NT2/D1 (cell line): Measurements from ENCODE around the gene FRS3.

ENCODE experiments used
- DNase-seq: peaks from one replicate; pipeline ENCODE4 v3.0.0-alpha.2; 2011; ENCODE audit warnings: low read depth, low spot score
- H3K27me3 ChIP-seq: 2 replicates; pipeline ENCODE4 v1.6.0; 2011; ENCODE audit warnings: mild to moderate bottlenecking; ENCODE audit not compliant: insufficient read length, insufficient read depth
- H3K36me3 ChIP-seq: 2 replicates; pipeline ENCODE4 v1.6.1; 2011; ENCODE audit warnings: mild to moderate bottlenecking, low read length, mixed read lengths; ENCODE audit not compliant: insufficient read depth, insufficient read length
- H3K4me1 ChIP-seq: 2 replicates; pipeline ENCODE4 v1.5.1; 2011; ENCODE audit not compliant: insufficient read depth, insufficient read length
- H3K4me3 ChIP-seq: 2 replicates; pipeline ENCODE4 v1.5.1; 2011; ENCODE audit warnings: low read depth; ENCODE audit not compliant: insufficient read length
- H3K9ac ChIP-seq: 2 replicates; pipeline ENCODE4 v1.6.0; 2011; ENCODE audit warnings: low read depth; ENCODE audit not compliant: insufficient read length
- H3K9me3 ChIP-seq: 2 replicates; pipeline ENCODE4 v1.5.1; 2011; ENCODE audit warnings: mild to moderate bottlenecking, low read length; ENCODE audit not compliant: insufficient read depth
- SUZ12 ChIP-seq: IDR thresholded peaks from 2 replicates; pipeline ENCODE4 v1.6.1; 2011; ENCODE audit not compliant: insufficient read length, insufficient read depth; ENCODE audit errors: extremely low read depth
- YY1 ChIP-seq: IDR thresholded peaks from 2 replicates; pipeline ENCODE4 v1.6.1; 2011; ENCODE audit not compliant: insufficient read length, insufficient read depth
- ZNF274 ChIP-seq: IDR thresholded peaks from 2 replicates; pipeline ENCODE4 v1.6.1; 2011; ENCODE audit warnings: mild to moderate bottlenecking, low read depth, low read length

Gene FRS3

DNA sequence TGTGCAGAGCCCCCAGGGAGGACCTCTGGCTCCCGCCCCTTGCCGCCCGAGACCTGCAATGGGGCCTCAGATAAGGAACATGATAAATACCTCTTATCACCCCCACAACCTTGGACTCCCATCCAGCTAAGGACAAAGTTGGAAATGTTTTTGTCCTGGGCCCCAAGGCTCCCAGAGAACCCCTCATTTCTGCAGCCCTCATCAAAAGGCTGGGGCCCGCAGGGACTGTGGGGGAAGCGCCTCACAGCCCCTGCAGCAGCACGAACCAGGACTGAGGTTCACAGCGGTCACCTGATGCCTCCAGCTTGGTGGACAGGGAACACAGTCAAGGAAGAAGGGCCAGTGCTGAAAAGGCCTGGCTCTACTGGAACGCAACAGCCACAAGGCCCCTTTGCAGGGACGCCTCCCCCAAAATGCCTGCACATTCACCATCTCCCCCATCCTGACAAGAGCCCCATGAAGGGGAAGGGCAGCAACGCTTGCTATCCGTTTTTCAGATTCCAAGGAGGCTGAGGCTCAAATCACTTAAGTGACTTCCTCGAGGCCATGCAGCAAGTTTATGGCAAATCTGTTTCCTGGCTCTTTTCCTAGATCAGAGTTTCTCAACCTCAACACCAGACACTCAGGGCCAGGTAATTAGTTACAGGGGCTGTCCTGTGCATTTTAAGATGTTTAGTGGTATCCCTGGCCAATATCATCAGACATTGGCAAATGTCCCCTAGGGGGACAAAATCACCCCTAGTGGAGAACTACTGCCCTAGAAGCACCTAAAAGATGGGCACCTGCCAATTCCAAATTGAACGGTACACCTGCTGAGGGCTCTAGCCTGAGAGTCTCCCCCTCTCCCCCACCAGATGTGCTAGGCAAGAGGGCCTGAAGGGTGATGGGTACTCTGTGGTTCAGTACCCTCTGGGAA lies 54.9 kb downstream of the FRS3 start:
- TF ChIP-seq SUZ12 (no peak), ZNF274 (no peak), YY1 (no peak)
- DNase-seq = no peak
- H3K36me3 ChIP-seq = no peaks in the 10 kb centered on the region
- H3K27me3 ChIP-seq = no peaks in the 10 kb centered on the region
- no peak overlapping the region for H3K4me3 ChIP-seq
- peaks cover 16% of the 10 kb centered on the region for H3K4me1 ChIP-seq
- no peak overlapping the region for H3K9ac ChIP-seq
- H3K9me3 ChIP-seq = no peaks in the 10 kb centered on the region

DNA sequence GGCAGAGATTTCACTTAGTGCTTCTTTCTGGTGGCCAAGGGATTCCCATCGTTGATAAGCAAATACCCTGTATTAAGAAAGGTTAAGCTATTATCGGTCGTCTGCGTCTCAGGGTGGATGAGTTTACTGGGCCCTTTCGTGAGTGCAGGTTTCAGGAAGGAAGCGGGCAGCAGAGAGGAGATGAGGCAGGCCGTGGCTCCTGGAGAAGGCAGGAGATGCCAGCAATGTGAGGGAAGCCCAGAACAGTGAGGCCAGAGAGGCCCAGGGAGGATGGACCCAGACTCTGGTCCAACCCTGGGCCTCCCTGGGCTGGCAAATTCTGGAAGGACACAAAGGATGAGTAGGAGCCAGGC lies 55.5 kb downstream of the FRS3 start:
- peaks cover 14% of the 10 kb centered on the region for H3K4me1 ChIP-seq
- TF ChIP-seq YY1 (no peak), ZNF274 (no peak), SUZ12 (no peak)
- peak overlapping the region; percentile 10 for H3K9ac ChIP-seq
- H3K9me3 ChIP-seq = no peaks in the 10 kb centered on the region
- DNase-seq = no peak
- no peaks in the 10 kb centered on the region for H3K36me3 ChIP-seq
- no peaks in the 10 kb centered on the region for H3K27me3 ChIP-seq
- no peak overlapping the region for H3K4me3 ChIP-seq

DNA sequence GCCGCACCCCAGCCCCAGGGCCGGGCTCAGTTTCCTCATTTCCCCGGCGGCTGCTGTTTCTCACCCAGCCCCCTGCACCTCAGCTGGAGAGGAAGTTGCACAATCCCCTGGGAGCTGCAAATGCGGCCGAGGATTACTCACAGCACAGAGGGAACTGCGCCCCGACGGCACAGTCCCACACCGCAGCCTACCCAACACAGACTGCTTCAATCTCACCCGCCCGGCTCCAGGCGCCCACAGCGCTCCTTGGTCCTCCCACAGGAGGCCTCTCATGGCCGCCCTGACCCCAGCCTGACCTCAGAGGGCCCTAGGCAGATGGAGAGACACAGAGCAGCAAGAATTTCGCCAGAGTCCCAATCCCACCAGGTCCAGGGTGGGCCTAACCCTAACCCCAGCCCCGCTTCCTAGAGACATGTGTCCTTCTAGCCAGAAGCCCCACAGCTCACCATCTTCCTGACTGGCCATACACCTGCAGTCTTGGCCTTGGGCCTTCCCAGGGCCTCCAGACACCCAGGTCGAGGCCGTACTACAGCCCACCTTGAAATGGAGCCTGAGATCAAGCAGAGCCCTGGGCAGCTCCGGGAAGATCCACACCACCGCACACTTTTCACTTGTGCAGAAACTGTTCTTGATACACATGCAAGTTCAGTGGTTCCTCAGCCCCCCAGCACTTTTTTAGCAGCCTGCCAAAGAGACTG lies 56.0 kb downstream of the FRS3 start:
- Histone ChIP-seq H3K9ac (peak overlapping the region; percentile 10), H3K4me3 (no peak overlapping the region), H3K27me3 (no peaks in the 10 kb centered on the region), H3K9me3 (no peaks in the 10 kb centered on the region), H3K36me3 (no peaks in the 10 kb centered on the region), H3K4me1 (peaks cover 14% of the 10 kb centered on the region)
- no peak for DNase-seq
- TF ChIP-seq SUZ12 (no peak), YY1 (no peak), ZNF274 (no peak)

DNA sequence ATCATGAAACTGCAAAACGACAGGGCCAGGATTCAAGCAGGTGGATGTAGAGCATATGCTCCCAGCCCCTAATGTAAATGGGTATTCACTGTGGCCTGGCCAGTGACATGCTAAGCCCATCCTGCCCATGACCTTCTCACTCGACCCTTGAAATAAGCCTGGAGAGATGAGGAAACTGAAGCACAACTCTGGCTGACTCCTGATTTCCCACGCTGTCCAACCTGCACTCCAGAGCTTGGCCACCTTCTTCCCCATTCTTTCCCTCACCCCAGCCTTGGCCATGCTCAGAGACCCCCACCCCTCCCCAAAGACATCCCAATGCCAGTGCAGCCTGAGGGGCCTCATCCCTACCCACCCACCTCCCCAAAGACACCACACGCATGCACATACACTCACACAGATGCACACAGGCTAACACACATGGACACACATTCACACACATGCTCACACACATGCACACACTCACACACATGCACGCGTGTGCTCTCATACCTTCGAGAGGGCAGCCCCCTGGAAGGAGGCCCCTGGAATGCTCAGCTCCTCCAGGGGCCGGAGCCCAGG lies 56.7 kb downstream of the FRS3 start:
- no peak overlapping the region for H3K4me3 ChIP-seq
- TF ChIP-seq YY1 = no peak
- no peak for DNase-seq
- no peaks in the 10 kb centered on the region for H3K27me3 ChIP-seq
- H3K9me3 ChIP-seq = no peaks in the 10 kb centered on the region
- H3K4me1 ChIP-seq = peaks cover 14% of the 10 kb centered on the region
- no peak overlapping the region for H3K9ac ChIP-seq
- no peaks in the 10 kb centered on the region for H3K36me3 ChIP-seq

DNA sequence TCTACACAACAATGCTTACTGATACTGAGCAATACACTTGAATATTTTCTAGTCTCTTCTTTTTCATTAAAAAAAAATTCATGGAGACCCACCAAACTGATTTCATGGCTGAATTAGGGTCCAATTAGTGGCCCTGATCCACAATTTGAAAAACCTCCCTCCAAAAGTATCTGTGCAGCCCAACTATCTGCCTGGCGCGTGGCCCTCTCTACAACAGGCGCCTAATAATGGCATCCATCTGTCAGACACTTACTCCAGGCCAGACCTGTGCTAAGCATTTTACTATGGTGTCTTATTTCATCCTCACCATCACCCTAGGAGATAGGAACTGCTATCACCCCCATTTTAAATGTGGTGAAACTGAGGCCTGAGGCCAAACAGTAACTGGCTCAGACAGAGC lies 58.3 kb downstream of the FRS3 start:
- Histone ChIP-seq H3K9me3 (no peaks in the 10 kb centered on the region), H3K9ac (no peak overlapping the region), H3K36me3 (no peaks in the 10 kb centered on the region), H3K4me1 (peaks cover 14% of the 10 kb centered on the region), H3K4me3 (no peak overlapping the region), H3K27me3 (no peaks in the 10 kb centered on the region)
- TF ChIP-seq ZNF274 = no peak
- no peak for TF ChIP-seq YY1
- TF ChIP-seq SUZ12 = no peak
- no peak for DNase-seq

DNA sequence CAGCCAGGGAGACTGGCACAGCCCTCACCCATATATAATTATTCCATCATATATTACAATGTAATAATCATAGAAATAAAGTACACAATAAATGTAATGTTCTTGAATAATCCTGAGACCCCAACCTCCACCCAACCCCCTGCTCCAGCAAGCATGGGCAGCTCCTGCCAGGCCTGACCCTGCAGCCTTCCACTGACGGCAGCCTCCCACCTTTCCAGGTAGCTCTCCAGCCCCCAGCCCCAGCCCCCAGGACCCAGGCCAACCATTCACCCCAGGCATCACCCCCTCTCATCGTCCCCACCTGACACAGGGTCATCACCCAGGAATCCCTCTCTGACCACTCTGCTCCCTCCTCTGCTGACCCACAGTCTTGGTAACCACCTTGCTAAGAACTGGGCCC lies 58.9 kb downstream of the FRS3 start:
- H3K4me1 ChIP-seq = peaks cover 17% of the 10 kb centered on the region
- no peak overlapping the region for H3K9ac ChIP-seq

DNA sequence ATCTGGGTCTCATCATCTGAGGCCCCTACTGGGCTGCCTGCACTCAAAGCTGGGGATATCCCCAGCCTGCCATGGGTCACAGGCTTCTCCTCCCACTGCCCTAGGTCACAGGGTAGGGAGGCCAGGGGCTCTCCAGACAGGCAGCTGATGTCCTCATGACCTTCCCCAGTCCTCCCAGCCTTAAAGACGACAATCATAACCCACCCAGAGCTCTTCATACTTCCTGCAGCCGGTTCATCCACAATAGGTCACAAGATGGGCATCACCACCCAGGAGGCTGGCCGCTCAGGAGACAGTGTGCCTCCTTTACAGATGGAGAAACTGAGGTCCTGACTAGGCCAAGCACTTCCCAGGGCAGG lies 59.5 kb downstream of the FRS3 start:
- peaks cover 17% of the 10 kb centered on the region for H3K4me1 ChIP-seq
- no peak overlapping the region for H3K4me3 ChIP-seq
- no peak for TF ChIP-seq SUZ12
- TF ChIP-seq ZNF274 = no peak
- no peak overlapping the region for H3K9ac ChIP-seq
- no peaks in the 10 kb centered on the region for H3K27me3 ChIP-seq
- H3K36me3 ChIP-seq = no peaks in the 10 kb centered on the region
- no peak for DNase-seq
- no peaks in the 10 kb centered on the region for H3K9me3 ChIP-seq

More for the DNA sequence above, 58.9 kb downstream of the FRS3 start:
- H3K9me3 ChIP-seq = no peaks in the 10 kb centered on the region
- H3K4me3 ChIP-seq = no peak overlapping the region
- no peaks in the 10 kb centered on the region for H3K36me3 ChIP-seq
- DNase-seq = no peak
- H3K27me3 ChIP-seq = no peaks in the 10 kb centered on the region
- TF ChIP-seq YY1 (no peak), SUZ12 (no peak), ZNF274 (no peak)
